ENCODE data around the gene RASA4B.
"Not testable (repeated sequence)": the region's sequence is repeated elsewhere in the genome, so short reads cannot be mapped to it uniquely, and the experiment has no call there.

DNA sequence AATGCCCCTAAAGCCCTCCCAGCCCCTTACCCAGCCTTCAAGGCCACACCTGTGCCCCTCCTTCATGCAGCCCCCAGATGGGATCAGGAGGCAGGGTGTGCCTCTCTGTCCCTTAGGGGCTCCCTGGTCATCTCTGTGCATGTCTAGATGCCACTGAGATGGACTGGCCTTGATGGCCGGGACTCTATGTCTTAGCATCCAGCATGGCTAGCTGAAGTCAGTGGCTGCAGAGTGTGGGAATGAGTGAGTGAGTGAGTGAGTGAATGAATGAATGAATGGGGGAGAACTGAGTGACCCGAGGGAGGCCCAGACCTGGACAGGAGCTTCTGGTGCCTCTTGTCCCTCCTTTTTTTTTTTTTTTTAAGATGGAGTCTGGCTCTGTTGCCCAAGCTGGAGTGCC lies 14.6 kb upstream of the RASA4B start:
- TF ChIP-seq EZH2 (IDR thresholded peaks at IDR 0.05; ENCODE audit: low read length), result not testable (repeated sequence)
- TF ChIP-seq, protein P1, sequence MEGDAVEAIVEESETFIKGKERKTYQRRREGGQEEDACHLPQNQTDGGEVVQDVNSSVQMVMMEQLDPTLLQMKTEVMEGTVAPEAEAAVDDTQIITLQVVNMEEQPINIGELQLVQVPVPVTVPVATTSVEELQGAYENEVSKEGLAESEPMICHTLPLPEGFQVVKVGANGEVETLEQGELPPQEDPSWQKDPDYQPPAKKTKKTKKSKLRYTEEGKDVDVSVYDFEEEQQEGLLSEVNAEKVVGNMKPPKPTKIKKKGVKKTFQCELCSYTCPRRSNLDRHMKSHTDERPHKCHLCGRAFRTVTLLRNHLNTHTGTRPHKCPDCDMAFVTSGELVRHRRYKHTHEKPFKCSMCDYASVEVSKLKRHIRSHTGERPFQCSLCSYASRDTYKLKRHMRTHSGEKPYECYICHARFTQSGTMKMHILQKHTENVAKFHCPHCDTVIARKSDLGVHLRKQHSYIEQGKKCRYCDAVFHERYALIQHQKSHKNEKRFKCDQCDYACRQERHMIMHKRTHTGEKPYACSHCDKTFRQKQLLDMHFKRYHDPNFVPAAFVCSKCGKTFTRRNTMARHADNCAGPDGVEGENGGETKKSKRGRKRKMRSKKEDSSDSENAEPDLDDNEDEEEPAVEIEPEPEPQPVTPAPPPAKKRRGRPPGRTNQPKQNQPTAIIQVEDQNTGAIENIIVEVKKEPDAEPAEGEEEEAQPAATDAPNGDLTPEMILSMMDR (optimal IDR thresholded peaks at IDR 0.05 in 1 of 3, IDR thresholded peaks at IDR 0.05 in 1 of 3, conservative IDR thresholded peaks at IDR 0.05 in 1 of 3; ENCODE audit: extremely low read depth in 1 of 3, insufficient read depth in 2 of 3, low read length in 3 of 3), result not testable (repeated sequence)
